ENCODE measurements around the gene MAVS.
"Not testable (repeated sequence)": the region's sequence is repeated elsewhere in the genome, so short reads cannot be mapped to it uniquely, and the experiment has no call there.

The MAVS gene

GRCh38 chr20:3854462-3854871 is 7.8 kb downstream of the MAVS start:
- no peak for DNase-seq (ENCODE audit: low spot score)

GRCh38 chr20:3857405-3857804 is 10.8 kb downstream of the MAVS start:
- no peak for DNase-seq (ENCODE audit: low spot score)

DNA sequence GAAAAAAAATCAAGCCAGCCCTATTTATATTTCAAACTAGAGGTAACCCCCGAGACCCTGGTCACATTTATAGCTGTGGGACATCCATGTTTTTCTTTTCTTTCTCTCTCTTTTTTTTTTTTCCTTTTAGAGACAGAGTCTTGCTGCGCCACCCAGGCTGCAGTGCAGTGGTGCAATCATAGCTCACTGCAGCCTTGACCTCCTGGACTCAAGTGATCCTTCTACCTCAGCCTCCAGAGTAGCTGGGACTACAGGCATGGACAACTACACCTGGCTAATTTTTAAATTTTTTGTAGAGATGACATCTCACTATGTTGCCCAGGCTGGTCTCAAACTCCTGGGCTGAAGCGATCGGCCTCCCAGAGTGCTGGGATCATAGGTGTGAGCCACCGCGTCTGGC is 12.1 kb downstream of the MAVS start:
- DNase-seq (ENCODE audit: low spot score) = no peak

DNA sequence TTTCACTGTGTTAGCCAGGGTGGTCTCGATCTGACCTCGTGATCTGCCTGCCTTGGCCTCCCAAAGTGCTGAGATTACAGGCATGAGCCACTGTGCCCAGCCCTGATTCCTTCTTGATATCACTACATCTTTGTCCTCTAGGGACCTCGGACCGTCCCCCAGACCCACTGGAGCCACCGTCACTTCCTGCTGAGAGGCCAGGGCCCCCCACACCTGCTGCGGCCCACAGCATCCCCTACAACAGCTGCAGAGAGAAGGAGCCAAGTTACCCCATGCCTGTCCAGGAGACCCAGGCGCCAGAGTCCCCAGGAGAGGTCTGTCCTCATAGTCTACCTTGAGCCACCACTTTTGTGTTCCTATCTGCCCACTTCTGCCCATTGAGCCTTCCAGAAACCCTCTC is 14.6 kb downstream of the MAVS start:
- DNase-seq (ENCODE audit: low spot score) = no peak

GRCh38 chr20:3862333-3862732 is 15.7 kb downstream of the MAVS start:
- no peak for DNase-seq (ENCODE audit: low spot score)

DNA sequence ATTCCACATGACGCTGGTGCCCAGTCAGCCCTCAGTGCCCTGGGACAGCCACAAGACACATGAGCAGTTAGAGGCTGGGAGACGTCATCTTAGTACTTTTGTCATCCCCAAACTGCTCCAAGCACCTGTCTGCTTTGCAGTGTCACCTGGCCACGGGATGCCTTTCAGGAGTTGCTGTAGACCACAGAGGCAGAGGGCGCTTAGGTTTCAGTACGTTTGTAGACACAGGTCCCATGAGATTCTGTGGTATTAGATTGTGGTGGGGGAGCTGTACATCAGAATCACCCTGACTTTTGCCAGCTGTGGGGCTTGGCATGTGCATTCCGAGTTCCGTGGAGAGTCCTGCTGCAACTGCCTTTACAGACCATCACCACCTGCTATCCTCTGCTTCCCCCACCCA is 16.7 kb downstream of the MAVS start:
- DNase-seq (ENCODE audit: low spot score) = no peak

- DNase-seq (ENCODE audit: low spot score) = no peak
Measured at GRCh38 chr20:3864518-3864917, 17.9 kb downstream of the MAVS start.

- no peak for DNase-seq (ENCODE audit: low spot score)
Measured at GRCh38 chr20:3865152-3865886, 18.7 kb downstream of the MAVS start.

- no peak for DNase-seq (ENCODE audit: low spot score)
Measured at GRCh38 chr20:3865887-3866407, 19.3 kb downstream of the MAVS start.

- DNase-seq (ENCODE audit: low spot score) = no peak
Measured at GRCh38 chr20:3866464-3866863, 19.8 kb downstream of the MAVS start.

DNA sequence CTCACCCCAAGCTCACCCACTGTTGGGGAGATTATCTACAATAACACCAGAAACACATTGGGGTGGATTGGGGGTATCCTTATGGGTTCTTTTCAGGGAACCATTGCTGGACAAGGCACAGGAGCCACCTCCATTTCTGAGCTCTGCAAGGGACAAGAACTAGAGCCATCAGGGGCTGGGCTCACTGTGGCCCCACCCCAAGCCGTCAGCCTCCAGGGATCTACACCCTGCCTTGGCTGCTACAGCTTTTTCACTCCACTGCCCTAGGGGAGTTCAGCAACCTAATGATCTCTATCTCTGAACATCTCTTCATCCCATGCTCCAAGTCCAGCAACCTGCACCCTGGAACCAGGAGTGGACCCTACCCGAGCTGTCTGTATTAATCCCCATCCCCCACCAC is 21.2 kb downstream of the MAVS start:
- no peak for DNase-seq (ENCODE audit: low spot score)

- no peak for DNase-seq (ENCODE audit: low spot score)
Measured at GRCh38 chr20:3869839-3870634, 23.4 kb downstream of the MAVS start.

- no peak for DNase-seq (ENCODE audit: low spot score)
Measured at GRCh38 chr20:3871550-3872265, 25.1 kb downstream of the MAVS start.

DNA sequence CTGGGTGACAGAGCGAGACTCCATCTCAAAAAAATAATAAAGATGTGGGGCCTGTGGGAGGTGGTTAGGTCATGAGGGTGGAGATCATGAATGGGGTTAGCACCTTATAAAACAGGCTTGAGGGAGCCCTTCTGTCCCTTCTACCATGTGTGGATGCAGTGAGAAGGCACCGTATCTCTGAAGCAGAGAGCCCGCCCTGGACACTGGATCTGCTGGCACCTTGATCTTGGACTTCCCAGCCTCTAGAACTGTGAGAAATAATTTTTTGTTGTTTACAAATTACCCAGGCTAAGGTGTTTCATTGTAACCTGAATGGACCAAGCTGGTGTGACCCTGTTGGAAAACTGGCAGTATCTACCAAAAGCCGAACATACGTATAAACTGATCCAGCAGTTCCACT is 26.9 kb downstream of the MAVS start:
- DNase-seq (ENCODE audit: low spot score) = no peak

DNA sequence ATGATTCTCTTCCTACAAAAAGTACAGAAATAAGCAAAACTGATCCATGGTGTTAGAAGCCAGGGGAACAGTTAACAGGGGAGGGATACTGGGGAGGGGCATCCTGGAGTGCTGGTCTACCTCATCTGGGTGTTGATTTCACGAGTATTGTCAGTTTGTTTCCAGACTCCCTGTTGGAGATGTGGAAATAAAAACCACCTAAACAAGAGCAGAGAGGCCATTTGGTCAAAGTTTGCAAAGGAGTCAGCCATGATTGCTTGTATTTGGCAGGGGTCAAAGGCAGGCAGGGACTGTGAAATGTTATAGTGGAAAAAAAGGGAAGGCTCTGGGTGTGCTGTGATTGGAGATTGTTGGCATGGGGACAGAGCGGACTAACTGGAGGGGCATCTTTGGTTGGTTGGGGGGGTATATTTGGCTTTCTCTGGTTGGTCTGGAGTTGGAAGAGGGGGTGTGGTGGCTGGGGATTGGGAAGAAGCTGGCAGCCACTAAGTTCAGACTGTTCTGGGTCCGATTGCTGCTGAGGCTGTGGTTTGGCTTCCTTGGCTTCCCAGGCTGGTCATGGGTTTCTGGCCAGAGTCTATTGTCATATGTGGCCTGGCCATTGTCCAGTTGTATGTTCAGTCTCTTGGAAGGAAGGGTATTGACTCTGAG is 27.7 kb downstream of the MAVS start:
- no peak for DNase-seq (ENCODE audit: low spot score)

DNA sequence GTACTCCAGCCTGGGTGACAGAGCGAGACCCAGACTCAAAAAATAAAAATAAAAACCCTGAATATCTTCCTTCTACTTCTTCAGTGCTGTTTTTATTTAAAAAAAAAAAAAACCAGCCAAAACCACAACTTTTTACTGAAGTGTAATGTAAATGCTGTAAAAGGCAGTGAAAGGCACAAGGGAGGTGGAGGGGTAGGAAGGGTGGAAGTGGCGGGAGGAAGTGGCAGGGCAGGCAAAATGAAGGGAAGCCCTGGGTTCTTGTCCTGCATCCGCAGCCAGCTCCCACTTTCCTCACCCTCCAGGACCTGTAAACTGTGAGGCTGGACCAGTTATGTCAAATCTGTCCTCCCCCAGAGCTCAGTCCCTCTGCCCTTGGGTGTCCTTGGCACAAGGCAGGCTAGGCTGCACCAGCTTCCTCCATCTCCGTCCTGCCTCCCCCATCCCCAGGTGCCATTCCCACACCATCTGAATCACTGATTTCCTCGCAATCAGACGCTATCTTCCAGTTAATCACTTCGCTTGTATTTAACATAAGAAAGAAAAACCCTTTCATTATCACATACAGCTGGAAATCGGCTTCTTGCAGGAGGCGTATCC is 28.8 kb downstream of the MAVS start:
- DNase-seq (ENCODE audit: low spot score) = no peak

DNA sequence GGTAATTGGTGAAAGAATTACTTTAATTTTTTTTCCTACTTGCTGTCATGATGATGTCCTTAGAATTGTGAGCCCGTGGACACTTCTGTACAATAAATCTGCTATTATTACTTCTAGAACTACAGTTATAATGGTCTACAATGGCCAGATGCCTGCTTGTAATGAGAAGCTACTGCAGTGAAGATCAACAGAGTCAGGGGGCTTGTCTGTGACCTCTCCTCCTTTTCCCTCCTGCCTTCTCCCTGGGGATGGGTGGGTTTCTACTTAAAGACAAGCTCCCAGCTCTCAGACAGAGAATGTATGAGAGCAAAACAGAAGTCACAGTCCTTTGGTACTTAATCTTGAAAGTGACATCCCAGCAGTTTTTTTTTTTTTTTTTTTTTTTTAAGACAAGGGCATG is 29.4 kb downstream of the MAVS start:
- no peak for DNase-seq (ENCODE audit: low spot score)

DNA sequence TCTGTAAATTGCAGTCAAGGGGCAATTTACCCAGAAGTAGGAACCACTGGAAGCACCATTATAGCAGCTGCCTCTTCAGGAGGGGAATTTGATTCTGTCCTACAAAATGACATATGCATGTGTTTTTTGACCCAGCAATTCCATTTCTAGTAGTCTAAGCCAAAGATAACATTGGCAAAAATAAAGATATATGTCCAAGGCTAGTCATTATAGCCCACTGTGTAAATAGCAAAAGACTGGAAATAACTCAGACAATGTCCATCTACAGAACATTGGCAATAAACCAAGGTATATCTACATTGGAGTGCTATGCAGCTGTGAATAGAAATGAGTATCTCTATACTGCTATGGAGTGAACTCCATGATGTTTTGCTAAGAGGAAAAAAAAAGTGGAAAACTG is 30.0 kb downstream of the MAVS start:
- no peak for DNase-seq (ENCODE audit: low spot score)

DNA sequence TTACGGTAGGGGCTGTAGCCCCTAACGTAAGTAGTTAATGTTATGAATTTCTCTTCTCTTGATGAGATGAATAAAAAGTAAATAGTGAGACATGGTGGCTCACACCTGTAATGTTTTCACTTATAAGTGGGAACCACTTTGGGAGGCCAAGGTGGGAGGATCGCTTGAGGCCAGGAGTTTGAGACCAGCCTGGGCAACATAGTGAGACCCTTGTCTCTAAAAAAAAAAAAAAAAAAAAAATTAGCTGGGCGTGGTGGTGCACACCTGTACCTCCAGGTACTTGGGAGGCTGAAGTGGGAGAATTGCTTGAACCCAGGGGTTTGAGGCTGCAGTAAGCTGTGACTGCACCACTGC is 32.3 kb downstream of the MAVS start:
- DNase-seq (ENCODE audit: low spot score) = not testable (repeated sequence)

GRCh38 chr20:3885715-3886114 is 39.1 kb downstream of the MAVS start:
- no peak for DNase-seq (ENCODE audit: low spot score)

- DNase-seq (ENCODE audit: low spot score) = no peak
Measured at GRCh38 chr20:3887876-3888620, 41.4 kb downstream of the MAVS start.
